CMK (cell line): ENCODE data around the gene DAPP1.

ENCODE experiments used
- DNase-seq: peaks from one replicate; pipeline ENCODE4 v3.0.0-alpha.2; 2010; ENCODE audit warnings: low read depth

Gene DAPP1

GRCh38 chr4:99915449-99915848 lies 98.8 kb downstream of the DAPP1 start:
- no peak for DNase-seq

- no peak for DNase-seq
Measured at GRCh38 chr4:99917575-99917974, 100.9 kb downstream of the DAPP1 start.

DNA sequence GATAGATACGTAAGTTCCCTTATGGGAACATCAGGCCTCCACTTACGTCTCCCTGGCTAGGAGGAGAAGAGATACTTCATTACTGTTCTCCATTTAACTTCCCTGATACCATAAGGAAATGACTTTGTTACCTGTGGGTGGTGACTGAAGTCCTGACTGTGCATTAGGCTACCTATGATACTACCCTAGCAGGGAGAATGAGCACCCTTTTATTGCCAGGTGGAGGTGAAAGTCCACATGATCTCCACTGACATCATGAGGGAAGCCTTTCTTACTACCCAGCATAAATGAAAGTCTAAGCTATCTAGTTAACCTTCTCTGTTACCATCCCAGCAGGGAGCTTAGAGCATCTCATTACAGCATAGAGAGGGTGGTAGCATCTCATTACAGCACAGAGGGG lies 102.0 kb downstream of the DAPP1 start:
- no peak for DNase-seq
